Pulmonary artery endothelial cell (primary cell): ENCODE measurements around the gene STX5. TPM values are rescaled to one million over a fixed set of nuclear protein-coding genes. Genes with fewer than 3 reads are reported as not detected.
"Not testable (repeated sequence)": the region's sequence is repeated elsewhere in the genome, so short reads cannot be mapped to it uniquely, and the experiment has no call there.

Experiments
- DNase-seq: peaks from one replicate; pipeline ENCODE4 v3.0.0-alpha.2; 2011; ENCODE audit warnings: low read depth, low spot score
- total RNA-seq: library from RNA; depleted of rRNA; stranded (reverse); fragments of >200 nt; gene quantifications from 2 replicates; pipeline ENCODE4 v1.2.3, GENCODE V29; 2014

STX5 gene
- total RNA-seq, 1 donor from 2014 or later = 39.6 TPM

- DNase-seq = no peak
Observed at GRCh38 chr11:62832336-62833234, 734 bp upstream of the STX5 start, which contains the start of gene TEX54. Gene TEX54, minus strand, starts transcription at chr11:62832841.

GRCh38 chr11:62830904-62831519 lies 839 bp downstream of the STX5 start:
- DNase-seq = no peak

DNA sequence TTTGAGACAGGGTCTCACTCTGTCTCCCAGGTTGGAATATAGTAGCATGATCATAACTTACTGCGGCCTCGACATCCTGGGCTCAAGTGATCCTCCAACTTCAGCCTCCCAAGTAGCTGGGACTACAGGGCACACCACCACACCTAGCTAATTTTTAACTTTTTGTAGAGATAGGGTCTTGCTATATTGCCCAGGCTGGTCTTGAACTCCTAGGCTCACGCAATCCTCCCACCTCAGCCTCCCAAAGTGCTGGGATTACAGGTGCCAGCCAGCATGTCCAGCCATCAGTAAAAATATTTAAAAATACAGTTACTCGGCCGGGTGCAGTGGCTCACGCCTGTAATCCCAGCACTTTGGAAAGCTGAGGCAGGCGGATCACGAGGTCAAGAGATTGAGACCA lies 3.7 kb downstream of the STX5 start:
- not testable (repeated sequence) for DNase-seq

DNA sequence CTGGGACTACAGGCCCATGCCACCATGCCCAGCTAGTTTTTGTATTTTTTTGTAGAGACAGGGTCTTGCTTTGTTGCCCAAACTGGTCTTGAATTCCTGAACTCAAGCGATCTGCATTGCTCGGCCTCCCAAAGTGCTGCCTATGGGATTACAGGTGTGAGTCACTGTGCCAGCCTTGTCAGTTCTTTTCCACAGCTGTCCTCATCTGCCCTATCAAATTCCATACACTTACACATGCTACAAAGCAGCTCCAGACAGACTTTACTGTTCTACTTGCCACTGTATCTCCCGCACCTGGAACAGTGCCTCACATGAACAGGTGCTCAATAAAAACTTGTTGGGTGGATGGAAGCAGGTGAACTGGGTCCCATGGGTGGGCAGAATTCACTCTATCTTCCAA lies 8.2 kb downstream of the STX5 start:
- DNase-seq = no peak

DNA sequence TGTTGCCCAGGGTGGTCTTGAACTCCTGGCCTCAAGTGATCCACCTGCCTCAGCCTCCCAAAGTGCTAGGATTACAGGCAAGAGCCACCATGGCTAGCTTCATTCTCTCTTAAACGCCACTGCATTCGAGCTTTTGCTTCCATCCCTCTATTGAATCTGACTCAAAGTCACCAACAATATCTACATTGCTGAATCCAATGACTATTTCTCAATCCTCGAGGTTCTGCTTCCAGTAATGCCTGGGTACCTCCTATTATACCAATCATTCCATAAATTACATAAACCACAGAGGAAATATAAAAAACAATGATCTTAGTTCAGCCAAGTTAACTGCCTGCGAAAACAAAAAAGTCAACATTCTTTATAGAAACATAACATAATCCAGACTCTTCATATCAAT lies 14.7 kb downstream of the STX5 start:
- DNase-seq = no peak

- DNase-seq = no peak
Observed at GRCh38 chr11:62816557-62816956, 15.3 kb downstream of the STX5 start.

- no peak for DNase-seq
Observed at GRCh38 chr11:62811659-62812058, 20.2 kb downstream of the STX5 start.

- DNase-seq = no peak
Observed at GRCh38 chr11:62810748-62811147, 21.1 kb downstream of the STX5 start.

GRCh38 chr11:62806611-62807121 lies 25.2 kb downstream of the STX5 start:
- DNase-seq = no peak

- no peak for DNase-seq
Observed at GRCh38 chr11:62805961-62806441, 25.9 kb downstream of the STX5 start.

GRCh38 chr11:62805076-62805892 lies 26.6 kb downstream of the STX5 start, which contains the start of gene NXF1:
Gene NXF1, minus strand, starts transcription at chr11:62805440. Its CDS starts 84 bp downstream, at chr11:62805356.
- peak; percentile 73 for DNase-seq

DNA sequence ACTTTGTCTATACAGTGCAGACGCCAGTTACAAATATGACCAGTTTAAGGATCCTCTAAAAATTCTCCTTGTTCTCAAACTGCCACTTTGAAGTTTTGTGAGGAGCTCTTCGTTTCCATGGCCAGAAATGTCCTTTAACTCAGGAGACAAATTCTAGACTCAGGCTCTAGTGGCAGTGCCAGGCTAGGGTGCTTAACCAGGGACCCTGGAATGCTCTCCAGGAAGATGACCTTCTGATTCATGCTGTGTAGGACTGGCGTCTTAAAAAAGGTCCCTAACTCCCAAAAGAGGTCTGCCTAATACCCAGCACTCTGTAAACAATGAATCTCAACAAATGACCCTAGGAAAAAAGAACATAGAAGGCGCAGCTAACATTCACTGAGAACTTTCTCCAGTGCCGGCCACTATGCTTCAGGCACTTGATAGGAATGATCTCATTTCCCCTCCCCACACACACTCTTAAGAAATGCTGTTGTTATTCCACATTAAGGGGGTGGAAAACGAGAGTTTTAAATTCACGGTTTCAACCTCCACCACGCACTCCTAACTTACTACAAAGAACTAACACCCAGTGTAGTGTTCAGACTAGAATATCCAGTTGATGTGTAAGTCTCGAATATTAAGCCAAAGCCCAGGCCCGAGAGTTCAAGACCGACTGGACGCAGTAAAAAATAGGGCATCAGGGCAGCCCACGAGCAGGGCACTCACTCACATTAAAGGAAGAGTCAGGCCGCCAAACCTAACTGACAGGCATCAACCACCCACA lies 27.4 kb downstream of the STX5 start:
- no peak for DNase-seq

GRCh38 chr11:62801071-62801470 lies 30.8 kb downstream of the STX5 start:
- no peak for DNase-seq

GRCh38 chr11:62799486-62799885 lies 32.4 kb downstream of the STX5 start:
- no peak for DNase-seq

GRCh38 chr11:62796281-62796680 lies 35.6 kb downstream of the STX5 start:
- DNase-seq = no peak

GRCh38 chr11:62794201-62794775 lies 37.6 kb downstream of the STX5 start:
- no peak for DNase-seq

DNA sequence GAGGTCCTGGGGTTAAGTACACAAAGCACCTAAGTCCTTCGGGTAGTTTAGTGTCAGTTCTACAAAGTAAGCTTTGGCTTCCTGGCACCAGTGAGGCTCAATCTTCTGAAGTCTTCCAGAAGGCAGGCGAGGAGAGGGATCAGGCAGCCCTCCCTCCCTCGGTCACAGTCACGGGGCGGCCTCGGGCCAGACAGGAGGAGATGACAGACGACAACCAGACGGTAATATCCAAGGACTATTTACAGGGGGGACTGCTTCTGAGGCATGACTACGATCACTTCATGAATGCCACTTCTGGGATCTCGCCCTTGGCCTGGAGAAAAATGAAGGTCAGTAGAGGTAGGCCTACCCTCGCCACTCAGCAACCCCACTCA lies 39.7 kb downstream of the STX5 start:
- no peak for DNase-seq

GRCh38 chr11:62791501-62792201 lies 40.2 kb downstream of the STX5 start, which contains the start of gene TMEM223:
Gene TMEM223, minus strand, starts transcription at chr11:62792006. Its CDS starts 12 bp downstream, at chr11:62791994.
- DNase-seq = no peak

DNA sequence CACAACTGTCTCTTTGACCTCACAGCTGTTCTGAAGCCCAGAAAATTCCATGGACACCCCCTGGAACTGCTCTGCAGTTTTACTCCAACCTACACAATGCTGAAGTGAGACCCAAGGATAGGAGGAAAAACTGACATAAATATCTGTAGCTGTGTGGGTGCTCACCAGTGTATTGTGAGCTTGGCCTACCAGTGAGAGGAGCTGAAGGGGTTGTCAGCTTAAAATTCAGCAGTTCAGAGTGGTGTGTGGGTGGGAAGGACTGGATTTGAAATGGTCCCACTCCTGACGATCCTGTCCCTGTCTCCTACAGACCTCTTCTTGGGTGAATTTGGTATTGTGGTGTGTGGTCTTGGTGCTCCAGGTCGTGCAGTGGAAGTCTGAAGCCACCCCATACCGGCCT lies 42.3 kb downstream of the STX5 start:
- DNase-seq = no peak

GRCh38 chr11:62788991-62789390 lies 42.9 kb downstream of the STX5 start:
- no peak for DNase-seq
